DND-41 (cell line): ENCODE results near the gene COLEC12.

Experiments
- ATAC-seq: fragments of 200-7000 bp; cut with Tn5 transposase; 3 replicates; pipeline ENCODE4 v1.9.1; 2021; ENCODE audit warnings: low read depth; ENCODE audit not compliant: insufficient read depth
- DNase-seq: peaks from one replicate; pipeline ENCODE4 v3.0.0-alpha.2; 2020
- H2AFZ ChIP-seq: 2 replicates; pipeline ENCODE4 v1.6.0; 2012; ENCODE audit warnings: low read depth, low read length
- H3K27ac ChIP-seq: 2 replicates; pipeline ENCODE4 v1.5.1; 2012; ENCODE audit warnings: low read length, inconsistent platforms
- H3K27me3 ChIP-seq: fragments of 200-600 bp; sonication (generic); 2 replicates; pipeline ENCODE4 v1.6.0; 2012; ENCODE audit warnings: low read length, mild to moderate bottlenecking, inconsistent platforms; ENCODE audit not compliant: insufficient read depth, poor library complexity
- H3K36me3 ChIP-seq: 2 replicates; pipeline ENCODE4 v1.5.1; 2012; ENCODE audit warnings: low read length, inconsistent platforms; ENCODE audit not compliant: insufficient read depth
- H3K4me1 ChIP-seq: 2 replicates; pipeline ENCODE4 v1.5.1; 2012; ENCODE audit warnings: mild to moderate bottlenecking, low read length; ENCODE audit not compliant: insufficient read depth
- H3K4me2 ChIP-seq: 2 replicates; pipeline ENCODE4 v1.6.0; 2012; ENCODE audit warnings: mild to moderate bottlenecking, moderate library complexity, low read length, inconsistent platforms; ENCODE audit not compliant: insufficient read depth
- H3K4me3 ChIP-seq, 2 experiments: fragments of 200-600 bp in 1 of 2; shearing (Covaris generic) in 1 of 2; 2 replicates each; pipeline ENCODE4 v1.5.1; 2012 to 2016; ENCODE audit warnings: inconsistent platforms in 2 of 2, low read length in 2 of 2, mild to moderate bottlenecking in 2 of 2, low read depth in 1 of 2, moderate library complexity in 1 of 2
- H3K79me2 ChIP-seq: 2 replicates; pipeline ENCODE4 v1.6.0; 2012; ENCODE audit warnings: low read length, inconsistent platforms; ENCODE audit not compliant: insufficient read depth
- H3K9ac ChIP-seq: 2 replicates; pipeline ENCODE4 v1.6.0; 2012; ENCODE audit warnings: low read depth, mild to moderate bottlenecking, inconsistent platforms, low read length, moderate library complexity
- H3K9me3 ChIP-seq: 2 replicates; pipeline ENCODE4 v1.5.1; 2012; ENCODE audit warnings: low read length, moderate library complexity, mild to moderate bottlenecking, inconsistent platforms; ENCODE audit not compliant: insufficient read depth, severe bottlenecking
- H4K20me1 ChIP-seq: 2 replicates; pipeline ENCODE4 v1.6.0; 2012; ENCODE audit warnings: low read length; ENCODE audit not compliant: insufficient read depth
- EZH2 ChIP-seq: IDR thresholded peaks from 3 replicates; pipeline ENCODE4 v1.6.1; 2012; ENCODE audit warnings: borderline replicate concordance, low read depth, mild to moderate bottlenecking, moderate library complexity, low read length, inconsistent platforms; ENCODE audit not compliant: severe bottlenecking
- TF ChIP-seq, protein P1 (sequence below): IDR thresholded peaks from 2 replicates; pipeline ENCODE4 v1.5.1; 2012; ENCODE audit warnings: borderline replicate concordance, low read length, moderate library complexity, mild to moderate bottlenecking; ENCODE audit not compliant: poor library complexity, severe bottlenecking; ENCODE audit errors: extremely low read depth

The COLEC12 gene

DNA sequence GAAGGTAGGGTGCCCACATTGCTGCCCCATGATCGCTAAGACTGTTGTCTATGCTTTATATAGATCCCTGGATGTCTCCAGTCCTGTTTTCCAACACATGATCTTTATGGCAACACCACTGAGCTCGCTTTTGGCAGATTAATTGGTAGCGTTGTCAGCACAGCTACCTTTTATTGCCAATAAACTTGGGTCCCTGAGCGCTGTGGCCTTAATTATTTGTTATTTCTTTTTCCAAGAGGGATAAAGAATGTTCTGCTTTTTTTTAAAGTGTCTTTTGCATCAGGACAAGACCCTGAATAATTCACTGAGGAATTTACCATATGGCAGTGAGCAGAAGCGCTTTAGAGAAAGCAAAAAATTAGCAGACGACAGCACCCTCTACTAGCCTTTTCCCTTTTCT lies 113.5 kb downstream of the COLEC12 start:
- ATAC-seq (no peak), DNase-seq (no peak)
- Histone ChIP-seq H3K4me1 (no peaks in the 10 kb centered on the region), H3K27me3 (peaks cover 4% of the 10 kb centered on the region), H3K9ac (no peak overlapping the region), H3K9me3 (no peaks in the 10 kb centered on the region), H3K4me3 (no peak overlapping the region), H4K20me1 (no peaks in the 10 kb centered on the region), H3K27ac (no peak overlapping the region), H3K36me3 (no peaks in the 10 kb centered on the region), H2AFZ (no peak overlapping the region), H3K4me2 (no peak overlapping the region), H3K79me2 (no peaks in the 10 kb centered on the region)
- TF ChIP-seq EZH2: no peak
- TF ChIP-seq, protein P1, sequence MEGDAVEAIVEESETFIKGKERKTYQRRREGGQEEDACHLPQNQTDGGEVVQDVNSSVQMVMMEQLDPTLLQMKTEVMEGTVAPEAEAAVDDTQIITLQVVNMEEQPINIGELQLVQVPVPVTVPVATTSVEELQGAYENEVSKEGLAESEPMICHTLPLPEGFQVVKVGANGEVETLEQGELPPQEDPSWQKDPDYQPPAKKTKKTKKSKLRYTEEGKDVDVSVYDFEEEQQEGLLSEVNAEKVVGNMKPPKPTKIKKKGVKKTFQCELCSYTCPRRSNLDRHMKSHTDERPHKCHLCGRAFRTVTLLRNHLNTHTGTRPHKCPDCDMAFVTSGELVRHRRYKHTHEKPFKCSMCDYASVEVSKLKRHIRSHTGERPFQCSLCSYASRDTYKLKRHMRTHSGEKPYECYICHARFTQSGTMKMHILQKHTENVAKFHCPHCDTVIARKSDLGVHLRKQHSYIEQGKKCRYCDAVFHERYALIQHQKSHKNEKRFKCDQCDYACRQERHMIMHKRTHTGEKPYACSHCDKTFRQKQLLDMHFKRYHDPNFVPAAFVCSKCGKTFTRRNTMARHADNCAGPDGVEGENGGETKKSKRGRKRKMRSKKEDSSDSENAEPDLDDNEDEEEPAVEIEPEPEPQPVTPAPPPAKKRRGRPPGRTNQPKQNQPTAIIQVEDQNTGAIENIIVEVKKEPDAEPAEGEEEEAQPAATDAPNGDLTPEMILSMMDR: no peak

DNA sequence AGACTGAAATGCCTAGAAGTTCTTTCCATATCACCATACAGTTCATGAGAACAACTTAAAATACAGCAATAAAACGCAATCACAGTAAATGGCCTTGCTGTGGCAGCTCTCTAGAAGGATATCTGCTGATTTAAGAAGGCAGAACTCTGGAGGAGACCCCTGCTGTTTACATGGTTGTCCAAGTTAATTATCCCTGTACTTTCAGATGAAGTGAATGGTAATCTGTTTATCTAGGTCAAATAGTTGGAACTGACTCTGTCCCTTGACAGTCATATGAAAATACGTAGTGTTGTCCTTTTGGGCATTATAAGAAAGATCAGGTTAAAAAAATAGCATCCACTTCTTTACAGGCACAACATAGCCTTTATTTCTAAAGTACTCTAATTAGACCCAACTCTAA lies 115.6 kb downstream of the COLEC12 start:
- Histone ChIP-seq H3K4me1 (no peaks in the 10 kb centered on the region), H3K4me2 (no peak overlapping the region), H3K9me3 (no peaks in the 10 kb centered on the region), H3K27me3 (no peaks in the 10 kb centered on the region), H3K27ac (no peak overlapping the region), H3K4me3 (no peak overlapping the region), H2AFZ (no peak overlapping the region), H3K36me3 (no peaks in the 10 kb centered on the region), H3K9ac (no peak overlapping the region), H3K79me2 (no peaks in the 10 kb centered on the region), H4K20me1 (no peaks in the 10 kb centered on the region)
- ATAC-seq: no peak
- TF ChIP-seq, protein P1: no peak
- TF ChIP-seq EZH2: no peak
- DNase-seq: no peak

DNA sequence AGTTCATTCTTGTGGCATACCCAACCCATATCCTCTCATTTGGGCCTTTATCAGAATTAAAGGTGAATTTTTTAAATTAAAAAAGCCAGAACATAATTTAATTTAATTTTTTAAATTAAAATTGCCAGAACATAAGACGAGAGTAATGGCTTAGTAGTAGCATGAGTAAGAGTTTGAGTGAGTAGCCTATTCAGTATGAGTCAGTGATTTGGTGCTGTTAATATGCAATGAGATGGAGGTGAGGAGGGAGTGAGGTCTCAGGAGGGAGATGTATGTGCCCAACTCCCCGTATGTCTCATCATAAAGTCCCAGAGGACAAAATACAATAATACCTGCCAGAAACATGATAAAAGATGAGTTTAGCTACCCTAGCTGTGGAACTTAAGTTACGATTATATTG lies 117.4 kb downstream of the COLEC12 start:
- Histone ChIP-seq H3K4me1 (no peaks in the 10 kb centered on the region), H3K4me2 (no peak overlapping the region), H3K4me3 (no peak overlapping the region), H3K9me3 (no peaks in the 10 kb centered on the region), H3K9ac (no peak overlapping the region), H2AFZ (no peak overlapping the region), H3K27me3 (no peaks in the 10 kb centered on the region), H3K36me3 (no peaks in the 10 kb centered on the region), H3K79me2 (no peaks in the 10 kb centered on the region), H3K27ac (no peak overlapping the region), H4K20me1 (no peaks in the 10 kb centered on the region)
- ATAC-seq (no peak), DNase-seq (no peak)
- TF ChIP-seq, protein P1: no peak
- TF ChIP-seq EZH2: no peak

DNA sequence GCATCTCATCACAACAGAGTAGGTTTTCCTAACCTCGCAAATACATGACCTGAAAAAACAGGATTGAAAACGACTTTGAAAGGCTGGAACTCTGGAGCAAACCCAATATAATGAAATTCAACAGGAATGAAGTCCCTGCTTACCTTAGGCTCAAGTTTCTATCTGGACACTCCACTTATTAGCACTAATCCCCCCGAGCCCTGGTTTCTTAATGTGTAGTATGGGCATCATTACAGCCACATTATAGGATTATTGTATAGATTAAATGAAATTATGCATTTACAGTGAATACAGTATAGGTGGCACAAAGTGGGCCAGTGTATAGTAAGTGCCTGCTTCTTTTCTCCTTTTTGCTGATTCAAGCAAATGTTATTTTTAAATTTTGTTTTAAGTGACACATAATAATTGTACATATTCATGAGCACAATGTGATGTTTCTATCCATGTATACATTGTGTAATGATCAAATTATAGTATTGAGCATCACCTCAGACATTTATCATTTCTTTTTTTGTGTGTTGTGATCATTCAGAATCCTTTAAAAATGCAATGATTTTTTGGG lies 118.0 kb downstream of the COLEC12 start:
- H3K36me3 ChIP-seq: no peaks in the 10 kb centered on the region
- H3K4me3 ChIP-seq: no peak overlapping the region
- H3K4me1 ChIP-seq: no peaks in the 10 kb centered on the region
- H3K27ac ChIP-seq: no peak overlapping the region
- no peaks in the 10 kb centered on the region for H4K20me1 ChIP-seq
- no peak overlapping the region for H2AFZ ChIP-seq
- no peaks in the 10 kb centered on the region for H3K79me2 ChIP-seq
- TF ChIP-seq EZH2: no peak
- TF ChIP-seq, protein P1: no peak
- no peaks in the 10 kb centered on the region for H3K27me3 ChIP-seq
- ATAC-seq (no peak), DNase-seq (no peak)
- H3K4me2 ChIP-seq: no peak overlapping the region
- no peak overlapping the region for H3K9ac ChIP-seq
- no peaks in the 10 kb centered on the region for H3K9me3 ChIP-seq
